Measurements from ENCODE around the gene LILRA2.

GRCh38 chr19:54638683-54639082, 65.1 kb downstream of the LILRA2 start:
- TF ChIP-seq CTCF (conservative IDR thresholded peaks at IDR 0.05 in 1 of 2, IDR thresholded peaks at IDR 0.05 in 1 of 2; ENCODE audit: extremely low read depth in 1 of 2, insufficient read depth in 1 of 2, low read depth in 1 of 2, low read length in 2 of 2) (no peak), EZH2 (IDR thresholded peaks at IDR 0.05; ENCODE audit: borderline replicate concordance, low read length) (no peak)
